Keratinocyte (primary cell): ENCODE measurements around the gene PHYHIPL. TPM values are rescaled to one million over a fixed set of nuclear protein-coding genes. Genes with fewer than 3 reads are reported as not detected.

ENCODE experiments used
- DNase-seq: peaks from one replicate; pipeline ENCODE4 v3.0.0-alpha.2; 2011; ENCODE audit warnings: low read depth, missing footprints, low spot score
- FAIRE-seq: peaks from 2 replicates; lab custom pipeline; 2011; peaks lifted over from hg19 to GRCh38; lab: Jason Lieb, UNC
- H2AFZ ChIP-seq: 2 replicates; pipeline ENCODE4 v1.6.0; 2012; ENCODE audit warnings: low read length, control low read depth, inconsistent platforms; ENCODE audit not compliant: control insufficient read depth
- H3K27ac ChIP-seq: 2 replicates; pipeline ENCODE4 v1.5.1; 2011; ENCODE audit warnings: low read length; ENCODE audit not compliant: control insufficient read depth, insufficient read depth
- H3K27me3 ChIP-seq: 3 replicates; pipeline ENCODE4 v1.6.0; 2011; ENCODE audit warnings: low read length; ENCODE audit not compliant: control insufficient read depth, insufficient read depth; ENCODE audit errors: extremely low read depth
- H3K36me3 ChIP-seq, 2 experiments: 2 replicates in 1 of 2; 3 replicates in 1 of 2; pipeline ENCODE4 v1.5.1; 2011; ENCODE audit warnings: low read length in 2 of 2, mild to moderate bottlenecking in 1 of 2; ENCODE audit not compliant: control insufficient read depth in 2 of 2, insufficient read depth in 2 of 2; ENCODE audit errors: extremely low read depth in 1 of 2
- H3K4me1 ChIP-seq: 3 replicates; pipeline ENCODE4 v1.5.1; 2011; ENCODE audit warnings: low read length; ENCODE audit not compliant: control insufficient read depth, insufficient read depth; ENCODE audit errors: extremely low read depth
- H3K4me2 ChIP-seq: 3 replicates; pipeline ENCODE4 v1.6.0; 2011; ENCODE audit warnings: low read depth, low read length; ENCODE audit not compliant: control insufficient read depth, insufficient read depth; ENCODE audit errors: extremely low read depth
- H3K4me3 ChIP-seq, 3 experiments: fragments of 200-600 bp in 1 of 3; sonication (generic) in 1 of 3; 2 replicates in 2 of 3; 3 replicates in 1 of 3; pipeline ENCODE4 v1.5.1; 2011 to 2016; ENCODE audit warnings: low read length in 3 of 3, mild to moderate bottlenecking in 3 of 3, control low read depth in 2 of 3, inconsistent platforms in 1 of 3, low read depth in 1 of 3, mixed read lengths in 1 of 3, mixed run types in 1 of 3, moderate library complexity in 1 of 3; ENCODE audit not compliant: control insufficient read depth in 2 of 3, insufficient read depth in 2 of 3; ENCODE audit errors: extremely low read depth in 1 of 3
- H3K79me2 ChIP-seq: 2 replicates; pipeline ENCODE4 v1.6.0; 2012; ENCODE audit warnings: low read length; ENCODE audit not compliant: control insufficient read depth, insufficient read depth
- H3K9ac ChIP-seq: 3 replicates; pipeline ENCODE4 v1.6.0; 2011; ENCODE audit warnings: low read length; ENCODE audit not compliant: control insufficient read depth, insufficient read depth; ENCODE audit errors: extremely low read depth
- H3K9me1 ChIP-seq: 3 replicates; pipeline ENCODE4 v1.6.0; 2011; ENCODE audit warnings: low read length; ENCODE audit not compliant: control insufficient read depth, insufficient read depth; ENCODE audit errors: extremely low read depth
- H3K9me3 ChIP-seq: 2 replicates; pipeline ENCODE4 v1.5.1; 2012; ENCODE audit warnings: low read depth, low read length; ENCODE audit not compliant: control insufficient read depth
- H4K20me1 ChIP-seq: 3 replicates; pipeline ENCODE4 v1.6.0; 2011; ENCODE audit warnings: low read length; ENCODE audit not compliant: control insufficient read depth, insufficient read depth; ENCODE audit errors: extremely low read depth
- CTCF ChIP-seq, 3 experiments: IDR thresholded peaks in 1 of 3; conservative IDR thresholded peaks in 1 of 3; optimal IDR thresholded peaks in 1 of 3; 2 replicates in 2 of 3; 3 replicates in 1 of 3; pipeline versions ENCODE3 to v1.5.1; 2011; ENCODE audit warnings: low read length in 3 of 3, mild to moderate bottlenecking in 3 of 3, moderate library complexity in 2 of 3, control low read depth in 1 of 3, inconsistent platforms in 1 of 3; ENCODE audit not compliant: insufficient read depth in 2 of 3; ENCODE audit errors: extremely low read depth in 1 of 3
- EZH2 ChIP-seq: IDR thresholded peaks from one replicate; pipeline ENCODE4 v1.6.1; 2012; ENCODE audit warnings: inconsistent platforms, mild to moderate bottlenecking, low read length, moderate library complexity
- dilution Hi-C: fragments of 300-500 bp; cut with MboI; formaldehyde crosslinking; loops from one replicate; pipeline ENCODE4 v1.7.0; 2020; ENCODE audit warnings: low sequenced_read_pairs; ENCODE audit not compliant: extremely low pct_ligation_motif_present
- polyA plus RNA-seq, 5 experiments: library from polyadenylated mRNA; depleted of rRNA in 3 of 5; stranded (reverse) in 3 of 5; stranded (forward) in 1 of 5; unstranded in 1 of 5; fragments of >200 nt; gene quantifications; 1 replicate in 1 of 5; 2 replicates in 3 of 5; 3 replicates in 1 of 5; pipeline versions ENCODE4 v1.2.1 to v1.2.3, GENCODE V29; 2011 to 2012; ENCODE audit warnings: missing spikeins in 2 of 5, low read depth in 1 of 5, low replicate concordance in 1 of 5

The PHYHIPL gene
- polyA plus RNA-seq, 1 donor (not counting 4 experiments of a cell fraction or from before 2014, with no cell fraction given), result 0.12 TPM

GRCh38 chr10:59234816-59235429 is 58.5 kb downstream of the PHYHIPL start:
- Histone ChIP-seq H3K4me3 (no peak overlapping the region), H3K9me3 (no peaks in the 10 kb centered on the region), H3K9ac (no peak overlapping the region), H3K27ac (no peak overlapping the region), H3K9me1 (no peaks in the 10 kb centered on the region), H2AFZ (peak overlapping the region; percentile 61), H3K36me3 (no peaks in the 10 kb centered on the region), H4K20me1 (no peaks in the 10 kb centered on the region), H3K79me2 (no peaks in the 10 kb centered on the region), H3K4me1 (no peaks in the 10 kb centered on the region), H3K27me3 (no peaks in the 10 kb centered on the region), H3K4me2 (no peak overlapping the region)
- FAIRE-seq, result peak; percentile 48
- TF ChIP-seq CTCF (optimal IDR thresholded peaks at IDR 0.05 in 1 of 3, IDR thresholded peaks at IDR 0.05 in 1 of 3, conservative IDR thresholded peaks at IDR 0.05 in 1 of 3; ENCODE audit: extremely low read depth in 1 of 3, insufficient read depth in 2 of 3, low read length in 3 of 3), result peak in 2 of 3 experiments; percentile 58 to 63
- no peak for TF ChIP-seq EZH2
- no peak for DNase-seq
- dilution Hi-C loops, result loop anchor here (25.0 kb wide), 1 partner anchor 377 kb away; no protein-coding TSS in a partner anchor

GRCh38 chr10:59236064-59236697 is 59.7 kb downstream of the PHYHIPL start:
- FAIRE-seq, result no peak
- DNase-seq, result no peak
- Histone ChIP-seq H3K27me3 (no peaks in the 10 kb centered on the region), H3K36me3 (no peaks in the 10 kb centered on the region), H3K4me1 (no peaks in the 10 kb centered on the region), H3K9me3 (no peaks in the 10 kb centered on the region), H3K27ac (no peak overlapping the region), H4K20me1 (no peaks in the 10 kb centered on the region), H3K4me3 (no peak overlapping the region), H3K4me2 (no peak overlapping the region), H2AFZ (no peak overlapping the region), H3K79me2 (no peaks in the 10 kb centered on the region), H3K9ac (no peak overlapping the region), H3K9me1 (no peaks in the 10 kb centered on the region)
- TF ChIP-seq CTCF (optimal IDR thresholded peaks at IDR 0.05 in 1 of 3, IDR thresholded peaks at IDR 0.05 in 1 of 3, conservative IDR thresholded peaks at IDR 0.05 in 1 of 3; ENCODE audit: extremely low read depth in 1 of 3, insufficient read depth in 2 of 3, low read length in 3 of 3) (no peak), EZH2 (no peak)
- dilution Hi-C loops, result loop anchor here (25.0 kb wide), 1 partner anchor 376 kb away; no protein-coding TSS in a partner anchor
